Stimulated activated naive CD8-positive, alpha-beta T cell treated with anti-CD3 and anti-CD28 coated beads, Interleukin-15, Interleukin-2, amounts not matched to agents 100 ng/mL and 50 ng/mL, for 24 hours (primary cell): Measurements from ENCODE around the gene CAMSAP2.
A peak's percentile ranks its signal among the peaks of the same experiment; 100 is the strongest.

Source experiments
- H3K27ac Mint-ChIP-seq: one replicate; pipeline ENCODE4 v1.8.0; 2021; ENCODE audit warnings: mild to moderate bottlenecking, mixed read lengths
- H3K27me3 Mint-ChIP-seq: one replicate; pipeline ENCODE4 v1.8.0; 2021; ENCODE audit warnings: mixed read lengths
- H3K36me3 Mint-ChIP-seq: one replicate; pipeline ENCODE4 v1.8.0; 2021; ENCODE audit warnings: low read depth, mixed read lengths
- H3K4me1 Mint-ChIP-seq: one replicate; pipeline ENCODE4 v1.8.0; 2021; ENCODE audit warnings: low read depth, mixed read lengths
- H3K4me3 Mint-ChIP-seq: one replicate; pipeline ENCODE4 v1.8.0; 2021; ENCODE audit warnings: mild to moderate bottlenecking, mixed read lengths
- H3K9me3 Mint-ChIP-seq: one replicate; pipeline ENCODE4 v1.8.0; 2021; ENCODE audit warnings: mixed read lengths

CAMSAP2 gene

DNA sequence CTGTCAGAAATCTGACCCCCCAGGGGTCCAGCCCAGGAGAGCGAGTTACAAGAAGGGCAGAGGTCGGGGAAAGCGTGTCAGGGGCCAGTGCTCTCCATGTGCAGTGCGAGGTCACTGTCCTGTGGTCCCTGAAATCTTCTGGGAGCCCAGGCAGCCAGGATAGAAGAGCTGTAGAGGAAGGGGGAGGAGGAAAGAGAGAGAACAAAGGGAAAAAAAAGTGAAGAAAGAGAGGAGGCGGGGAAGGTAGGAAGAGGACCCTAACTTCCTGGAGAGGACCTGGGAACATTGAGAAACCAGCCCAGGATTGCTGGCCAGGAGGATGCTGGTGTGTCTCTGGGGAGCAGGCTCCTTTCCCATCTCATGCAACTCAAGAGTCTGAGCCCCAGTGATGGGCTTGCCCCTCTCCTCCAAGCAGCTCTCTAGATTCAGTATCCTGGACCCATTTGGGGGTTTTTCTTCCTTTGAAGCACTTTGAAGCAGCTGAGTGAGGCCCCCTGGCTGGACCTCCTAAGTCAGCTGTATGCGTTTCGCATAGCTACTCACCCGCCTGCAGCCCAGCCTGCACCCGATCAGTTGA lies 149.2 kb downstream of the CAMSAP2 start:
- H3K4me1 Mint-ChIP-seq, result peaks cover 63% of the 10 kb centered on the region
- H3K4me3 Mint-ChIP-seq, result peak overlapping the region; percentile 21
- H3K9me3 Mint-ChIP-seq, result no peaks in the 10 kb centered on the region
- no peaks in the 10 kb centered on the region for H3K36me3 Mint-ChIP-seq
- peaks cover 26% of the 10 kb centered on the region for H3K27me3 Mint-ChIP-seq
- peak overlapping the region; percentile 65 for H3K27ac Mint-ChIP-seq

DNA sequence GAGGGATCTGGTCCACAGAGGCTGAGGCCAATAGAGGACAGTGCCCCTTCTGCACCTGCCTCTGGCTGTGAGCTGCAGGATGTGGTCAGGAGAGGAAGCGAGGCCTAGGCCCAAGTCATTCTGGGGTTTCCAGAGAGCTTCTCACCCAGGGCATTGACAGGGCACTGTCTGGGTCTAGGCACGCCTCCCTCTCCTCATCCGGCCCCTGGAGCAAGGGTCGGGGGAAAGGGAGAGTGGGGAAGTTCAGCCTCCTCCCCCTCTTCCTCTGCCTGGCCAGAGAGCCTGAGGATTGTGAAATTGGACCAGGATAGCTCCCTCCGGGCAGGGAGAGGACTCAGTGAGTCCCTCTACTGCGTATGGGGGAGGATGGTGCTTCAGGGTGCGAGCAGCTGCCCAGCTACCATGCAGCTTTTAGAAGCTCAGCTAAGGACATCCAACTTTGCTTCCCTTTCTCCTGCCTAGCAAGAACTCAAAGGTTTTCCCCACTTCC lies 149.7 kb downstream of the CAMSAP2 start:
- H3K27ac Mint-ChIP-seq, result no peak overlapping the region
- H3K9me3 Mint-ChIP-seq, result no peaks in the 10 kb centered on the region
- peaks cover 28% of the 10 kb centered on the region for H3K27me3 Mint-ChIP-seq
- H3K4me3 Mint-ChIP-seq, result peak overlapping the region; percentile 12
- H3K4me1 Mint-ChIP-seq, result peaks cover 61% of the 10 kb centered on the region
- H3K36me3 Mint-ChIP-seq, result no peaks in the 10 kb centered on the region

DNA sequence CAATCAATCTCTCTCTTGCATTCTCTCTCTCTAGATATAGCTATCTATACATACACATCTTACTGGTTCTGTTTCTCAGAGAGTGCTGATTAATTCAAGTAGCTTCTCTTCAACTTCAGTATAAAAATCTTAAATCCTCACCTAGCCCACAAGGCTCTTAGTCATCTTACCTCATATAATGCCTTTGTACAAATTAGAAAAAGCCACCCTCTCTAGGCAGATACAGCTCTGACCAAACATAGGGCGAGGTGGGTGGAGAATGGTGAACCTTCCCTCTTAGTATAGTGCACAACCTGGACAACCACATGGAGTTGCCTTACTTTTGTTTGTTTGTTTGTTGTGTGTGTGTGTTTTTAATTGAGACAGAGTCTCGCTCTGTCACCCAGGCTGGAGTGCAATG lies 150.9 kb downstream of the CAMSAP2 start:
- Mint-ChIP-seq H3K27me3 (peaks cover 35% of the 10 kb centered on the region), H3K4me3 (peak overlapping the region; percentile 19), H3K4me1 (peaks cover 61% of the 10 kb centered on the region), H3K9me3 (no peaks in the 10 kb centered on the region), H3K36me3 (no peaks in the 10 kb centered on the region), H3K27ac (peak overlapping the region; percentile 14)

DNA sequence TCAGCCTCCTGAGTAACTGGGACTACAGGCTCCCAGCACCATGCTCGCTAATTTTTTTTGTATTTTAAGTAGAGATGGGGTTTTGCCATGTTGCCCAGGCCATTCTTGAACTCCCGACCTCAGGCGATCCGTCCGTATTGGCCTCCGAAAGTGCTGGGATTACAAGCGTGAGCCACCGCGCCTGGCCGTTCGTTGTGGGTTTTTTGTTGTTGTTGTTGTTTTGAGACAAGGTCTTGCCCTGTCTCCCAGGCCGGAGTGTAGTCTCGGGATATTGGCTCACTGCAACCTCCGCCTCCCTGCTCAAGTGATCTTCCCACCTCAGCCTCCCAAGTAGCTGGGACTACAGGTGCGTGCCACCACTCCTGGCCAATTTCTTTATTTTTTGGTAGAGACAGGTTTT lies 151.3 kb downstream of the CAMSAP2 start:
- H3K4me3 Mint-ChIP-seq, result peak overlapping the region; percentile 19
- H3K36me3 Mint-ChIP-seq, result no peaks in the 10 kb centered on the region
- H3K4me1 Mint-ChIP-seq, result peaks cover 61% of the 10 kb centered on the region
- peaks cover 38% of the 10 kb centered on the region for H3K27me3 Mint-ChIP-seq
- H3K27ac Mint-ChIP-seq, result no peak overlapping the region
- H3K9me3 Mint-ChIP-seq, result no peaks in the 10 kb centered on the region

DNA sequence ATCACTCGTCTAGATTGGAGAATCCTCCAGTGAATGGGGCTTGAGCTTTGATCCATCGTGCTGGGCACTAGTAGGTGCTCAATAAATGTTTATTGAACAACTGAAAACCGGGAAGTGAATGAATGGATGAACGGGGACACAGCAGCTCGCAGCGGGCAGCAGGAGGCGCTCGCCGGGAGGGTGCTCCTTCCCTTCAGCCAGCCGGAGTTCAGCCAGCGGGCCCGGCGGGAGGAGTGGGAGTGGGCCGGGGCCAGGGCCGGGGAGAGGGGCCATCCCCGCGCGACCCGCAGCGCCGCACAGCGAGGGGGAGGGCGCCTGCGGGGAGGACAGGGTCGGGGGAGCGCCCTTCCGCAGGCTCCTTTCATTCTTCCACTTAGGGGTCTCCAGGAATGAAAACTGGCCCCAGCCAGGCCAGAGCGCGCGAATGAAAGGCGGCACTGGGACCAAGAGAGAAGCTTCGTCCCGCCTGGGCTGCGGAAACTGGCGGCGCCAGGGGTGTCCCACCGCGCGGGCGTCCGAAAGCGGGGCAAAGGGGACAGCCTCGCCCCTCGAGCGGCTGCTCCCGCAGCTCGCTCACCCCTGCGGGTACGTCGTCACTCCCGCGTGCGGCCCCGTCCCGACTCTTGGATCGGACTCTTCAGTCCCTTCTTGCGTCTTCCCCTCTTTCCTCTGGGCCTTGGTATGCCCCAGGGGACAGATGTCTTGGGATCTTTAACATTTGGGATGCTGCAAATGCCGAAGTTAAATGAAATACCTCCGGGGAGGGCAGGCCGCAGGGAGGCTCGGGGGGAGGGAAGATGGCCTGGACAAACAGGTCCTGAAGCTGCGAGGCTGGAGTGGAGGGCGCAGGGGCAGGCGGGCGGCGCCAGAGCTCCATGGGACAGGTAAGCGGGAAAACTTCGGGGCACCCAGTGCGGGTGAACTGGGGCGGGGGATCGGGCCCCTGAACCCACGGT lies 152.4 kb downstream of the CAMSAP2 start:
- H3K27ac Mint-ChIP-seq, result no peak overlapping the region
- peaks cover 38% of the 10 kb centered on the region for H3K27me3 Mint-ChIP-seq
- no peaks in the 10 kb centered on the region for H3K36me3 Mint-ChIP-seq
- H3K4me3 Mint-ChIP-seq, result peak overlapping the region; percentile 30
- no peaks in the 10 kb centered on the region for H3K9me3 Mint-ChIP-seq
- H3K4me1 Mint-ChIP-seq, result peaks cover 54% of the 10 kb centered on the region

DNA sequence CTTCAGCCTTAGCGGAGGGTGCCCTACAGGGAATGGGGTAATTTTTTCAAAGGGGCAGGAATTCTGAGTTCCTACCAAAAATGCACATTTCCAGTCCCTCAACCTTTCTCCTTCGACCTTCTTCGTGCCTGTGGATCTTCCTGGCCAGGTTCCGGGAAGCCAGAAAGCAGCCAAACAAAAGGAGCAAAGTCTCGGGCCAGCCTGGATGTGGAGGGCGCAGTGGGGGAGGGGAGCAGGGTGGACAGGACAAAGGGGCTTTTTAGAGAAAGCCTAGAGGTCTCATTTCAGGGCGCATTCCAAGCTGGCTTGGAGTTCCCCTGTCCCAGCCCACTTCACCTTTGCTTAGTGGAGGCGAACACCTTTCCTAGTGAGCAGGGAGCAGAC lies 153.1 kb downstream of the CAMSAP2 start:
- H3K4me3 Mint-ChIP-seq, result no peak overlapping the region
- H3K36me3 Mint-ChIP-seq, result no peaks in the 10 kb centered on the region
- peaks cover 50% of the 10 kb centered on the region for H3K4me1 Mint-ChIP-seq
- H3K27me3 Mint-ChIP-seq, result peaks cover 42% of the 10 kb centered on the region
- no peak overlapping the region for H3K27ac Mint-ChIP-seq
- H3K9me3 Mint-ChIP-seq, result no peaks in the 10 kb centered on the region

DNA sequence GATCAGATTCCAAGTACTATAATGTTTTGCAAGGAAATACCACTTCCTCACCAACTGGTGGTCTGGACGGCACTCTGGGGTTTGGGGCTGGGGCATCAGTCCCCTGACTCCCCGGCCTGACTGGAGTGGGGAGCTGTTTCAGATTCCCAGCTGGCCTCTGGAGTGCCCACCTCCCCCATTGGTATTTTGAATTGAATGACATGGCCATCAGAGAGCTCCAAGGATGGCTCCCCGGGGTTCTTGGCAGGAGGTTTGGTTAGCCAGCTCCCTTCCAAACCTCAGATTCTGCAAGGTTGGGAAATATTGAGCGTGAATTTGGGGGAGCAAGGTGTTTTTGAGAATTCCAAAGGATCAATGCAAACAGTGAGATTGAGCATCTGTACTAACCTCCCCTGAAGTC lies 153.9 kb downstream of the CAMSAP2 start:
- Mint-ChIP-seq H3K27me3 (peaks cover 42% of the 10 kb centered on the region), H3K4me1 (peaks cover 45% of the 10 kb centered on the region), H3K4me3 (no peak overlapping the region), H3K36me3 (no peaks in the 10 kb centered on the region), H3K27ac (no peak overlapping the region), H3K9me3 (no peaks in the 10 kb centered on the region)

DNA sequence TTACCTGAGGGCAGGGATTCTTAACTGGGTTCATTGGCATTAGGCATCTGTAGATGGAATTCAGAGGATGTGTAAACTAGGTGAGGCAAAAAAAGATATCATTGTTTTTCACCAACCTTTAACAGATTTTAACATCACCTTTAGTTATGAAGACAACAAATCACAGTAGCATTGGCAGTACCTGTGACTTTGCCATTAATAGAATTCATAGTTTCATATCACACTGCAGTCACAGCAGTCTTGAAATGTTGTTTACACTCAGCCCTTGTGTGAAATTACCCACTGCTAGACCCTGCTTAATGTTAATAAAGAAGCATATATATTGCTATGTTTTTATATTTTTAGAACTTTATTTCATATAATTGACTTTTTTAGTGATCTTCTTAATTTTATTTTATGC lies 154.3 kb downstream of the CAMSAP2 start:
- H3K36me3 Mint-ChIP-seq, result no peaks in the 10 kb centered on the region
- no peaks in the 10 kb centered on the region for H3K9me3 Mint-ChIP-seq
- H3K27me3 Mint-ChIP-seq, result peaks cover 42% of the 10 kb centered on the region
- no peak overlapping the region for H3K27ac Mint-ChIP-seq
- H3K4me3 Mint-ChIP-seq, result no peak overlapping the region
- peaks cover 40% of the 10 kb centered on the region for H3K4me1 Mint-ChIP-seq

DNA sequence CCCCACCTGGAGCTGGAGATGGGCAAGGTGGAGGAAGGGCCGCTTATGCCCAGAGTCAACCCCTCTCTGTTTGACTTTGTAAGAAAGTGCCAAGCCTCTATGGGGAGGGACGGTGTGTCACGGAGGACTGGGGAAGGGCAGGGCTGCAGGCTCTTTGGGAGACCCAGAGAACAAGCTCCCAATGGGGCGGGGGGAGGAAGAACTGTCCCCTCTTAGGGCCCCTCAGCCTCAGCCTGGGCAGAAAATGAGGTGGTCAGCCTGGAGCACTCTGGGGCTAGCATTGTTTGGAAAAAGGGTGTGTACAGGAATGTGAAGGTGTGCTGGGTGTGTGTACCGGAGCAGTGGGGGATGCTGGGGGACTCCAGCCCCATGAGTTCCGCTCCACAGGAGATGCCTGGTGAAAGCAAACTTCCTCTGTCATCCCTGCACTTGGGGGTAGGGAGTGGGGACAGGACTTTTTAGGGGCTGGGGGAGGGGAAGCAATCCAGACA lies 154.8 kb downstream of the CAMSAP2 start:
- Mint-ChIP-seq H3K9me3 (no peaks in the 10 kb centered on the region), H3K27ac (no peak overlapping the region), H3K36me3 (no peaks in the 10 kb centered on the region), H3K4me3 (no peak overlapping the region), H3K4me1 (peaks cover 35% of the 10 kb centered on the region), H3K27me3 (peaks cover 42% of the 10 kb centered on the region)

DNA sequence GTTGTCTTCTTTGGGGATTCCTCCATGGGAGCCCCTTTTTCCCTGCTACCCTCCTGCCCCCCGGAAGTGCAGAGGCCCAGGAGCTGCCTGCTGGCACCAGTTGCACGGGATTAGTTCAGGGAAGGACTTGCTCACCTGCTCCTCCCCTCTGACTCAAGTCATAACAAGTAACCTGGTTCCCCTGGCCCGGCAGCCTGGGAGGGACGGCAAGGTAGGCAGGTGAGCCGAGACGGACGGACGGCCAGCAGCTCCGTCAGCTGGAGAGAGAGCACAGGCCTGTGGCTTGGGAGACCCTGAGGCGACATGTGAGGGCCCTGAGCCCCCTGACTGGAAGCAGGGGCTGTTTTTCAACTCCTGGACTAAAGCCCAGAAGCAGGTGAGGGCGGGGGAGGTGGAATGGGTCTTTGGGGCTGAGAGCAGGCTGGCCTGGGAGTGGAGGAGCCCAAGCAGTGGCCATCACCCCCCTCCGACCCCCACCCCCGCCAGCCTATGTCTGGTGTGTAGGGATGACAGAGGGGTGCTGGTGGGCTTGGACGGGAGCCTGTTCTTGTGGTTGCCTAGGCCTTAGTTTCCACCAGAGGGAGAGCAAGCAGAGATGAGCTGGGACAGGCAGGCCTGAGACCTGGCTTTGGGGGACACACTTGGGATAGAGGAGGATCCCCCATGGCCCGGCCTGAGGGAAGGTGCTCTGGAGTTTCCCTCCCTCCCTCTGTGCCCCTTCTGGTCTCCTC lies 156.2 kb downstream of the CAMSAP2 start, which contains the start of gene INAVA:
Gene INAVA, plus strand, starts transcription at position 189 of the 731 bp plus-strand sequence. CDS start 3,501 bp downstream, outside the sequence.
- Mint-ChIP-seq H3K27me3 (peaks cover 42% of the 10 kb centered on the region), H3K4me1 (peaks cover 21% of the 10 kb centered on the region), H3K36me3 (no peaks in the 10 kb centered on the region), H3K27ac (no peak within 1 kb of the TSS), H3K4me3 (no peak within 1 kb of the TSS), H3K9me3 (no peaks in the 10 kb centered on the region)

DNA sequence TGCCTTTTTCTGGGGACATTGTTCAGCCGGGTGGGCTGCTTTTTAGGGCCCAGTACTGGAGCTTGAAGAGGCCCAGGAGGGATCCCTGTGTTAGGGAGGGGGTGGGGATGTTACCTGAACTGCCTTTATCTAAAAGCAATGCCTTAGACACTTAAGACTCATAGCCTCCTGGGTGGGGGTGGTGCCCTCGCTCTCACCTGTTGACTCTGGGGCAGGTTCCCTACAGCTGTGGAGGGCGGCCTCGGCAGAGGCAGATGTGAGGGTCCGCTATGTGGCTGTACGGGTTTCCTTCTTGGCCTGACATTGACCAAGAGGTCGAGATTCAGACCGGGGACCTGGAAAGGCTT lies 156.7 kb downstream of the CAMSAP2 start:
- Mint-ChIP-seq H3K4me3 (no peak overlapping the region), H3K27ac (no peak overlapping the region), H3K27me3 (peaks cover 39% of the 10 kb centered on the region), H3K9me3 (no peaks in the 10 kb centered on the region), H3K4me1 (peaks cover 16% of the 10 kb centered on the region), H3K36me3 (no peaks in the 10 kb centered on the region)

DNA sequence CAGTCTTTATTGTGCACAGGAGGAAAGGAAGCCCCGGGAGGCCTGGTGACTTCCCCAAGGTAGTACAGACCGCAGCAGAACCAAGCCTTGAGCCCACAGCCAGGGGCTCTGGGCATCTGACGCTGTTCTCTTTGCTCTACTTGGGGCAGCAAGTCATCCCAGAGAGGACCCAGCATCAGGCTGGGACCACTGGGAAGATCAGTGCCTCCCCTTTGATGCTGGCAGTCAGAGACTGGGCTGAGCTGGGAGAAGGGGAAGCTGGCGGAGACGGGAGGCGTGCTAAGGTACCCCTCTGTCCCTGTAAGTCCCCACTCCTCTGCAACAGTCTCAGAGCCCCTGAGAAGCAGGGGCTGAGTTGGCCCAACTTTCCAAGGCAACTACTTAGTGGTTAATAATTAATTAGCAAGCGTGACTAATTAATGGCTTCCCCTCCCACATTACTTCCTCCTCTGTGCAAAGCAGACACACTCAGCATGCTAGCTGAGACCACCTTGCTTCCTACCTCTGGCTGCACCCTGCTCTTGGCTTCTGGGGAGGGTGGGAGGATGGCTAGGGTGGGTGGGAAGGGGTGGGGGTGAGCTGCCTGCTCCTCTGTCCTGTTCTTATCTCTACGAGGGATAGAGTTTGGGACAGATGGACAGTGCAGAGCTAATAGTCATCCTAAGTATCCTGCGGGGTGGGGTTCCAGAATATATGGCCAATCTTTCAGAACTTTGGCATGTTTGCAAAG lies 157.3 kb downstream of the CAMSAP2 start:
- H3K4me1 Mint-ChIP-seq, result peaks cover 11% of the 10 kb centered on the region
- no peaks in the 10 kb centered on the region for H3K9me3 Mint-ChIP-seq
- no peak overlapping the region for H3K4me3 Mint-ChIP-seq
- H3K36me3 Mint-ChIP-seq, result no peaks in the 10 kb centered on the region
- peaks cover 35% of the 10 kb centered on the region for H3K27me3 Mint-ChIP-seq
- no peak overlapping the region for H3K27ac Mint-ChIP-seq

DNA sequence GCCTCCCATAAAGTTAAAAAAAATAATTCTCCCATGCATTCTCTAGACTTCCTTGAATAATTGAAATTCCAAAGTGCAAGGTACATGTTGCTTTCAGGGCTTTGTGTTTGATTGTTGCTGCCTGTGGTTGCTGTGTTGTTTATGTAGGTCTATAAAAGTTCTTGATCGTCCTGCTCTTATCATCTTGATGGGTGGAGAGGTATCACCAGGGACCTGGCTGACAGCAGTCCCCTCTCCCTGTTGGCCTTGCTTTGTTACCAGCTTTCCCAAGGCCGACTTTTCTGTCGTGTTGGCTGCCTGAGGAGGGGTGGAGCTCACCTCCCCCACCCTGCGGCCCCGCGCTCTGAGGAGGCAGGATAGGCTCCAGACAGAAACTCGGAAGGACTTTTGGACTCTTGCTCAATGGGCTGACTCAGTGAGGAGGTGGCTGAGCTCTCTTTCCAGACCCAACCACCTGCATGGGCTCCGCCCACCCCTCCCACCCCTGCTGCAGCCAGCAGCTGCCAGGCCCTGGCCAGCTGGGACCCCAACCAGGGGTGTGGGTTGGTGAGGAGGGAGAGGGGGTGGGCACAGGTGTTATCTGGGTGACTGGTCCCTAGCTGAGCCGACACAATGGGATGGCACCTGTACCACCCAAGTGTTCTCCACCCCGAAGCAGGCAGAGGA lies 158.0 kb downstream of the CAMSAP2 start:
- Mint-ChIP-seq H3K36me3 (no peaks in the 10 kb centered on the region), H3K27ac (no peak overlapping the region), H3K27me3 (peaks cover 30% of the 10 kb centered on the region), H3K4me1 (peaks cover 7% of the 10 kb centered on the region), H3K9me3 (no peaks in the 10 kb centered on the region), H3K4me3 (no peak overlapping the region)

DNA sequence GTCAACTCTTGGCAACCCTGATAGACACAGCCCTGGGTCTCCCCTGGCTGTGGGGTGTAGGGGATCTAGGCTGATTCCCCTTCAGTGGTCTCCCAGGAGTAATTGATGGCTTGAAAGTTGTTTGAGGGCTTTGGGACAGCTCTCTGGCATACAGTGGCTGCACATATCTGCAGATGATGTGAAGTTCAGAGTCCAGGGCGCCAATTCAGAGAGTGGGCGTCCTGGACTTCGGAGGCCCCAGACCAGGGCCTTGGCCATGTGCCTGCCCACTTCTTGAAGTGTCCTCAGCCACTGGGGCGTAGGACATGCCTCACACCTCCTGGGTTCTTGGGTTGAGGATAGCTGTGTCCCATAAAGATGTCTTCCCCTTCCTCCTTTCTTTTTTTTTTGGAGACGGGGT lies 158.6 kb downstream of the CAMSAP2 start:
- H3K27me3 Mint-ChIP-seq, result peaks cover 24% of the 10 kb centered on the region
- no peak overlapping the region for H3K27ac Mint-ChIP-seq
- no peak overlapping the region for H3K4me3 Mint-ChIP-seq
- H3K36me3 Mint-ChIP-seq, result no peaks in the 10 kb centered on the region
- peaks cover under 1% of the 10 kb centered on the region for H3K4me1 Mint-ChIP-seq
- no peaks in the 10 kb centered on the region for H3K9me3 Mint-ChIP-seq
